Measurements from ENCODE around the gene CRAMP1.

The CRAMP1 gene

DNA sequence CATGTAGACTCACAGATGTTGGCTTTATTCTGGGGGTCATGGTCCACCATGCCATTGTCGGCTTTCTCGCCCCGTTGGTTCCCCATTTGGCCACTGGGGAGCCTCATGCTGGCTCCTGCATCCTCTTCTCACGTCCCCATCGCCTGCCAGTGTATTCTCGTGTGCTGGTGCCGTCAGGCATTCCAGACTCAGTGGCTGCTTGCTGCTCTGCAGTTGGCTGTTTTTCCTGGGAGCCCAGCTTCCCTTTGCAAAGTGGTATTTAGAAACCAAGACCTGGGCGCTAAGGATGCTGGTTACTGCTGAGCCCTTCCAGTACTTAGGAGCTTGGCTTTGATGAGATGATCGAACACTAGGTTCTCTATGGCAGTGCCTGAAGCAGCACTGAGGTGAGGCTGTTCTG is 19.1 kb downstream of the CRAMP1 start:
- Histone ChIP-seq H3K9me3 (ENCODE audit: control insufficient read depth, low read length) (no peaks in the 10 kb centered on the region), H3K4me3 (ENCODE audit: insufficient read depth, low read depth, low read length) (no peak overlapping the region), H3K4me1 (ENCODE audit: control insufficient read depth, insufficient read depth, low read length) (no peaks in the 10 kb centered on the region), H3K27me3 (ENCODE audit: control insufficient read depth, insufficient read depth, low read length, poor library complexity, severe bottlenecking) (no peaks in the 10 kb centered on the region), H3K36me3 (ENCODE audit: control insufficient read depth, insufficient read depth, low read length) (peaks cover 20% of the 10 kb centered on the region), H3K27ac (ENCODE audit: insufficient read depth, low read depth, low read length, poor library complexity, severe bottlenecking) (no peak overlapping the region)
- 92 to 93% methylated on average over 9 of the region's 9 CpGs for whole genome bisulfite sequencing, 2 experiments

DNA sequence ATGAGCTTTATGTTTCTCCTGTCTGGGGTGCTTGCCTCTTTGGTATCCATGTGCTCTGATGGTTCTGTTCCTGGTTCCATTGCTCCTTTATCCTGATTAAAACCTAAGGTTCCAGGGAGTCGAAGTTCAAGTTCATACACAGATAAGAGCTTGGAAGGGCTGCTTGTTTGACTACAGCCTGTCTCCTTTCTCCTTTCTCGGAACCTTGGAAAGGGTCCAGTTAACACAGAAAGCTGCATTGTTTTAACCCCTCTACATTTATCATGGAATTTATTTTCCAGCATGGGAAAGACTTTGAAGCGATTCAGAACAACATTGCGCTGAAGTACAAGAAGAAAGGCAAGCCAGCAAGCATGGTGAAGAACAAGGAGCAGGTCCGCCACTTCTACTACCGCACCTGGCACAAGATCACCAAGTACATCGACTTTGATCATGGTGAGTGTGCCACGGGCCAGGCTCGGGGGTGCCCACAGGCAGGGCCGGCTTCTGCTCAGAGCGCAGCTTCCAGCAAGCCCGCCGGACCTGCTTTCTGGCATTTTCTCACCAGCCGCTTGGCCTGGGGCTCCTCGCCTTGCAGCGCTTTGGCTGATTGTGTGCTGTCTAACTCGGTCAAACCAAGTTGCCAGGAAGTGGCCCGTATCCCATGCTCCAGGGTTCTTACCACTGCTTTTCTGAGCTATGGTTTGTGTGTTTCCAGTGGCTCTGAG is 19.9 kb downstream of the CRAMP1 start:
- Histone ChIP-seq H3K4me3 (ENCODE audit: insufficient read depth, low read depth, low read length) (no peak overlapping the region), H3K36me3 (ENCODE audit: control insufficient read depth, insufficient read depth, low read length) (peaks cover 20% of the 10 kb centered on the region), H3K27me3 (ENCODE audit: control insufficient read depth, insufficient read depth, low read length, poor library complexity, severe bottlenecking) (no peaks in the 10 kb centered on the region), H3K9me3 (ENCODE audit: control insufficient read depth, low read length) (no peaks in the 10 kb centered on the region), H3K4me1 (ENCODE audit: control insufficient read depth, insufficient read depth, low read length) (no peaks in the 10 kb centered on the region), H3K27ac (ENCODE audit: insufficient read depth, low read depth, low read length, poor library complexity, severe bottlenecking) (no peak overlapping the region)
- 95 to 96% methylated on average over 18 of the region's 18 CpGs for WGBS, 2 experiments

DNA sequence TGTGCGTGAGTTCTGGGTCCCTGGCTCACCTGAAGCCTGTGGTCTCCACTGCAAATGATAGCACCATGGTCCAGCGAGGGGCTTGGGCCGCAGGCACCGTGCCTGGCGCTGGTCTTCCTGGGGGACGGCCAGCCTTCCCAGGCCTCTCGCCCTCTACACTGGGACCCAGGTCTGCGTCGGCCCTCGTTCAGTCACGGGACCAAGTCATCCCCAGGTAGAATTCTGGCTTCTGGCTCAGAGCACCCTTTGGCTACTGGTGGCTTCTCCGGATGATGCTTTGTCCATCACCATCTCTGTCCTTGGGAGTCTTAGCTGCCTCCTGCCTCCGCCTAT is 20.4 kb downstream of the CRAMP1 start:
- Histone ChIP-seq H3K4me3 (ENCODE audit: insufficient read depth, low read depth, low read length) (no peak overlapping the region), H3K27ac (ENCODE audit: insufficient read depth, low read depth, low read length, poor library complexity, severe bottlenecking) (no peak overlapping the region), H3K36me3 (ENCODE audit: control insufficient read depth, insufficient read depth, low read length) (peaks cover 20% of the 10 kb centered on the region), H3K4me1 (ENCODE audit: control insufficient read depth, insufficient read depth, low read length) (no peaks in the 10 kb centered on the region), H3K27me3 (ENCODE audit: control insufficient read depth, insufficient read depth, low read length, poor library complexity, severe bottlenecking) (no peaks in the 10 kb centered on the region), H3K9me3 (ENCODE audit: control insufficient read depth, low read length) (no peaks in the 10 kb centered on the region)
- WGBS, 2 experiments = 94 to 96% methylated on average over 13 of the region's 13 CpGs

DNA sequence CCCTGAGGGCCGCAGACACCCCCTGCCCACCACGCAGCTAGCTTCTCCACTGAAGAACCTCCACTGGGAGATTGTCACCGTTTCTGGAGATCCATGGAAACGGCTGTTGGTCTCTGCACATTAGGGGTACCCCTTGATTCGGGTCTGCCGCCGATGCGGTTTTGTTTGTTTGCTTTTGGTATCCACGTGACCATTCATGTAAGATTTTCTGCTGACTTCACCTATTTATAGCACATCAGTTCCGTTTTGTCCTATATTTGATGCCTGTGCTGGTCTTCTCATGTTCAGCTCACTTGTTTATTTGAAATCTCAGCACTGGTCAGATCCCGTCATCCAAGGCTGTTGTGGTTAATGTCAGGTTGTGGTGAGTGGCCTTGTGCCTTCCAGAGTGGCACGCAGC is 21.1 kb downstream of the CRAMP1 start:
- H3K27me3 ChIP-seq (ENCODE audit: control insufficient read depth, insufficient read depth, low read length, poor library complexity, severe bottlenecking) = no peaks in the 10 kb centered on the region
- H3K9me3 ChIP-seq (ENCODE audit: control insufficient read depth, low read length) = no peaks in the 10 kb centered on the region
- H3K4me3 ChIP-seq (ENCODE audit: insufficient read depth, low read depth, low read length) = no peak overlapping the region
- H3K27ac ChIP-seq (ENCODE audit: insufficient read depth, low read depth, low read length, poor library complexity, severe bottlenecking) = no peak overlapping the region
- H3K4me1 ChIP-seq (ENCODE audit: control insufficient read depth, insufficient read depth, low read length) = no peaks in the 10 kb centered on the region
- H3K36me3 ChIP-seq (ENCODE audit: control insufficient read depth, insufficient read depth, low read length) = peaks cover 27% of the 10 kb centered on the region
- WGBS, 2 experiments = 95% methylated on average over 12 of the region's 12 CpGs

DNA sequence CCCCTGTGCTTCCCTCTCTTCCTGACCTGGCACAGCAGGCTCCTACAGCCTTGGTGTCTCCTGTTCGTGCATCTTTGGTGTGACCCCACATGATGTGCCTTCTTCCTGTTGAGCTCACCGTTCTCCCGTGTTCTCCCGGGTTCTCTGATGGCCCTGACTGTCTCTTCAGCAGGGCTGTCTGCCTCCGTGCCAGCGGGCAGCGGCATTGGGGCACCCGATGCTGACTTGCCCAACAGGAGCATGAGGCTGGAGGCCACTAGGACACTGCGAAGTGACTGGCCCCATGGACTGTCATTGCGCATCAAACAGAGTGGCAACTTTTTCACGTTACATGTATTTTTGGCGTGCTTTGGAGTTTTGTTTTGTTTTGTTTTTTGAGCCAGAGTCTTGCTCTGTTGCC is 22.4 kb downstream of the CRAMP1 start:
- no peaks in the 10 kb centered on the region for H3K4me1 ChIP-seq (ENCODE audit: control insufficient read depth, insufficient read depth, low read length)
- no peaks in the 10 kb centered on the region for H3K9me3 ChIP-seq (ENCODE audit: control insufficient read depth, low read length)
- no peak overlapping the region for H3K27ac ChIP-seq (ENCODE audit: insufficient read depth, low read depth, low read length, poor library complexity, severe bottlenecking)
- peaks cover 31% of the 10 kb centered on the region for H3K36me3 ChIP-seq (ENCODE audit: control insufficient read depth, insufficient read depth, low read length)
- WGBS, 2 experiments = 96 to 97% methylated on average over 12 of the region's 12 CpGs
- H3K27me3 ChIP-seq (ENCODE audit: control insufficient read depth, insufficient read depth, low read length, poor library complexity, severe bottlenecking) = no peaks in the 10 kb centered on the region
- no peak overlapping the region for H3K4me3 ChIP-seq (ENCODE audit: insufficient read depth, low read depth, low read length)

DNA sequence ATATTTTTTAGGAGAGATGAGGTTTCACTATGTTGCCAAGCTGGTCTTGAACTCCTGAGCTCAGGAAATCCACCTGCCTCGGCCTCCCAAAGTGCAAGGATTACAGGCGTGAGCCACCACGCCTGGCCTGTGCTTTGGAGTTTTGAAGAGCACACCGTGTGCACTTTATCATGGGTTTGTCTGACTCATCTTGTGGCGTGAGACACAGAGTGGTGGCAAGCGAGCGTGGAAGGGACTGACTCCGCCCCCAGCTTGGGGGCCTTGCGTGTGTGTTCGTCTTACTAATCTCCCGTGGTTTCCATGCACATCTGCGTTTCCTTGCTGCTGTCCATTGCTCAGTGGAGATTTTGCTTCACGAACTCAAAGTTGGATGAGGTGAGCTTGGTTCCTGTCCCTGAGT is 22.9 kb downstream of the CRAMP1 start:
- Histone ChIP-seq H3K27ac (ENCODE audit: insufficient read depth, low read depth, low read length, poor library complexity, severe bottlenecking) (no peak overlapping the region), H3K27me3 (ENCODE audit: control insufficient read depth, insufficient read depth, low read length, poor library complexity, severe bottlenecking) (no peaks in the 10 kb centered on the region), H3K4me3 (ENCODE audit: insufficient read depth, low read depth, low read length) (no peak overlapping the region), H3K9me3 (ENCODE audit: control insufficient read depth, low read length) (no peaks in the 10 kb centered on the region), H3K4me1 (ENCODE audit: control insufficient read depth, insufficient read depth, low read length) (no peaks in the 10 kb centered on the region), H3K36me3 (ENCODE audit: control insufficient read depth, insufficient read depth, low read length) (peaks cover 34% of the 10 kb centered on the region)
- 97% methylated on average over 13 of the region's 13 CpGs for WGBS, 2 experiments

DNA sequence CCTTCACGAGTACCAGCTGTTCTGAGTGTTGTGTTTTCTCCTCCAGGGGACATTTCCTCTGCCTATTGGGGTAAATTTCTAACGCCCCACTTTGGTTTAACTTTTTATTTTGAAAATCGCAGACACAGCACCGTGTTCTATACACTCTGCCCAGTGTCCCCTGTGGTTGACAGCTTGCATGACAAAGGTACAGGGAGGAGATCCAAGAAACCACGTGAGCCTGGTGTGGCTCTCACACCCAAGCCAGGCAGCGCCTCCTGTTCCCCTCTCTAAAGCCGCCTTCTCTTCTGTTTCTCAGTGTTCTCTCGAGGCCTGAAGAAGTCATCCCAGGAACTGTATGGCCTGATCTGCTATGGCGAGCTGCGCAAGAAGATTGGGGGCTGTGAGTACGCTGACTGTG is 25.4 kb downstream of the CRAMP1 start:
- H3K4me3 ChIP-seq (ENCODE audit: insufficient read depth, low read depth, low read length) = no peak overlapping the region
- WGBS, 2 experiments = 92 to 93% methylated on average over 11 of the region's 11 CpGs
- peaks cover 50% of the 10 kb centered on the region for H3K36me3 ChIP-seq (ENCODE audit: control insufficient read depth, insufficient read depth, low read length)

DNA sequence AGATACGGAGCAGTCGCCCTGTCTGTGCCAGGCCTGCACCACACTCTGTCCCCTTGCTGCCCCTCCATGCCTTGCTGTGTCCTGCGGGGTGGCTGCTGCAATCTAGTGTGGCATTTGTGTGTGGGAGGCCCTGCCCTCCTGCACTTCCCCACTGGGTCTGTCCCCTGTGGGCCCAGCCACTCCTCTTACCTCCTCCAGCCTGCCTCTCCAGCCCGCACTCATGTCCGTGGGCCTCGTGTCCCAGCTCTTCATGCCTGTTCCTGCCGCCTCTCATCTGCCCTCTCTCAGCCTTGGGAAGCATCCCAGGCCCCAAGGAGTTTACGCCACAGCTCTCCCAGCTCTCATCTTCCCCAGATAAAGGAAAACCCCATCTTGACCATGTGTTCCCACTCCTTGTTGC is 26.6 kb downstream of the CRAMP1 start:
- no peak overlapping the region for H3K27ac ChIP-seq (ENCODE audit: insufficient read depth, low read depth, low read length, poor library complexity, severe bottlenecking)
- WGBS, 2 experiments = 95 to 97% methylated on average over 8 of the region's 8 CpGs
- peaks cover 40% of the 10 kb centered on the region for H3K36me3 ChIP-seq (ENCODE audit: control insufficient read depth, insufficient read depth, low read length)
- no peaks in the 10 kb centered on the region for H3K4me1 ChIP-seq (ENCODE audit: control insufficient read depth, insufficient read depth, low read length)
- no peaks in the 10 kb centered on the region for H3K27me3 ChIP-seq (ENCODE audit: control insufficient read depth, insufficient read depth, low read length, poor library complexity, severe bottlenecking)
- H3K4me3 ChIP-seq (ENCODE audit: insufficient read depth, low read depth, low read length) = no peak overlapping the region
- no peaks in the 10 kb centered on the region for H3K9me3 ChIP-seq (ENCODE audit: control insufficient read depth, low read length)

More for the DNA sequence above, 25.4 kb downstream of the CRAMP1 start:
- H3K27me3 ChIP-seq (ENCODE audit: control insufficient read depth, insufficient read depth, low read length, poor library complexity, severe bottlenecking) = no peaks in the 10 kb centered on the region
- H3K4me1 ChIP-seq (ENCODE audit: control insufficient read depth, insufficient read depth, low read length) = no peaks in the 10 kb centered on the region
- no peak overlapping the region for H3K27ac ChIP-seq (ENCODE audit: insufficient read depth, low read depth, low read length, poor library complexity, severe bottlenecking)
- no peaks in the 10 kb centered on the region for H3K9me3 ChIP-seq (ENCODE audit: control insufficient read depth, low read length)

DNA sequence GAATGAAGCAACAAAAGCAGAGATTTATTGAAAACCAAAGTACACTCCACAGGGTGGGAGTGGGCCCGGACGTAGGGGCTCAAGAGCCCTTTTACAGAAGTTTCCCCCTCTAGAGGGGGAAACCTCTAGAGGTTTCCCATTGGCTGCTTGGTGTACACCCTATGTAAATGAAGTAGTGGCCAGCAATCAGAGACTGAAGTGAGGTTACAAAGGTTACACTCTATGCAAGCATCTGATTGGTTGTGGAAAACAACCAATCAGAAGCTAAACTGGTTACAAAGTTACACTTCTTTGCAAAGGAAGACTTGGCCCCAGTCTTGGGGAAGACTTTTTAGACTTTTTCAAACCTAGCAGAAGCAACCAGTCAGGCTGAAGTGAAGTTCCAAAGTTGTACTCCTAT is 27.1 kb downstream of the CRAMP1 start:
- no peaks in the 10 kb centered on the region for H3K27me3 ChIP-seq (ENCODE audit: control insufficient read depth, insufficient read depth, low read length, poor library complexity, severe bottlenecking)
- H3K27ac ChIP-seq (ENCODE audit: insufficient read depth, low read depth, low read length, poor library complexity, severe bottlenecking) = no peak overlapping the region
- WGBS, 2 experiments = 83 to 89% methylated on average over 2 of the region's 2 CpGs
- H3K36me3 ChIP-seq (ENCODE audit: control insufficient read depth, insufficient read depth, low read length) = peaks cover 36% of the 10 kb centered on the region
- no peaks in the 10 kb centered on the region for H3K9me3 ChIP-seq (ENCODE audit: control insufficient read depth, low read length)
- H3K4me3 ChIP-seq (ENCODE audit: insufficient read depth, low read depth, low read length) = no peak overlapping the region
- no peaks in the 10 kb centered on the region for H3K4me1 ChIP-seq (ENCODE audit: control insufficient read depth, insufficient read depth, low read length)

DNA sequence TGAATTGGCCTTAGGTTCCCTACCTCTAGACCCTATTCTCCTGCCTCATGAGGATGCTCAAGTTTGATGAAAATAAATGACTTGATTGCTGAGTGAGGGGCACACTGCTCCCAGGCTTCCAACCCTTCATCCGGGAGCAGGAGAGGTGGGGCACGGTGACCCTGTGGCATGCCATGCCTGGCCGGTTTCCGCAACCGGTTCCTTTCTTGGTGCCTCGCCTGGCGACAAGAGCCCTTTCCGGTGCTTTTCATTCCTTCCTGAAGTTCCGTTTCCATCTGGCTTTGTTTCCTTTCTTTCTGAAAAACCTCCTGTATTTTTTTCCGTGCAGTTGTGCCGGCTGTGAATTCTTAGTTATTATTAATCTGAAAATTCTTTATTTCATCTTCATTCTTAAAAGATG is 27.7 kb downstream of the CRAMP1 start:
- WGBS, 2 experiments = 91 to 95% methylated on average over 9 to 11 of the region's 11 CpGs
- H3K27ac ChIP-seq (ENCODE audit: insufficient read depth, low read depth, low read length, poor library complexity, severe bottlenecking) = no peak overlapping the region

More for the DNA sequence above, 27.7 kb downstream of the CRAMP1 start:
- no peaks in the 10 kb centered on the region for H3K9me3 ChIP-seq (ENCODE audit: control insufficient read depth, low read length)
- peaks cover 36% of the 10 kb centered on the region for H3K36me3 ChIP-seq (ENCODE audit: control insufficient read depth, insufficient read depth, low read length)
- no peak overlapping the region for H3K4me3 ChIP-seq (ENCODE audit: insufficient read depth, low read depth, low read length)
- no peaks in the 10 kb centered on the region for H3K4me1 ChIP-seq (ENCODE audit: control insufficient read depth, insufficient read depth, low read length)
- H3K27me3 ChIP-seq (ENCODE audit: control insufficient read depth, insufficient read depth, low read length, poor library complexity, severe bottlenecking) = no peaks in the 10 kb centered on the region
